ENCODE results near the gene BCL2.

The BCL2 gene

GRCh38 chr18:63325086-63325686 lies 5.6 kb upstream of the BCL2 start:
- DNase-seq, result no peak

GRCh38 chr18:63322908-63323634 lies 3.5 kb upstream of the BCL2 start:
- DNase-seq, result peak; percentile 61

- peak; percentile 93 for DNase-seq
These were observed 2.6 kb upstream of the BCL2 start for GRCh38 chr18:63322206-63322605.

GRCh38 chr18:63321291-63321690 lies 1.7 kb upstream of the BCL2 start:
- DNase-seq, result peak; percentile 51

- no peak for DNase-seq
These were observed 1.4 kb upstream of the BCL2 start for GRCh38 chr18:63320975-63321265.

GRCh38 chr18:63320123-63320974 lies 780 bp upstream of the BCL2 start:
- DNase-seq, result peak; percentile 85

- no peak for DNase-seq
These were observed 633 bp downstream of the BCL2 start for GRCh38 chr18:63318889-63319382.

GRCh38 chr18:63317982-63318888 lies 1.3 kb downstream of the BCL2 start:
- peak; percentile 61 for DNase-seq

- DNase-seq, result no peak
These were observed 2.0 kb downstream of the BCL2 start for GRCh38 chr18:63317556-63317946.

- DNase-seq, result no peak
These were observed 2.7 kb downstream of the BCL2 start for GRCh38 chr18:63316612-63317555.

GRCh38 chr18:63315876-63316275 lies 3.7 kb downstream of the BCL2 start:
- DNase-seq, result no peak

- DNase-seq, result no peak
These were observed 4.4 kb downstream of the BCL2 start for GRCh38 chr18:63315131-63315662.

GRCh38 chr18:63314062-63314790 lies 5.3 kb downstream of the BCL2 start:
- peak; percentile 31 for DNase-seq

GRCh38 chr18:63313396-63313917 lies 6.1 kb downstream of the BCL2 start:
- no peak for DNase-seq

- DNase-seq, result no peak
These were observed 6.7 kb downstream of the BCL2 start for GRCh38 chr18:63312737-63313395.

- no peak for DNase-seq
These were observed 7.6 kb downstream of the BCL2 start for GRCh38 chr18:63312019-63312409.

- DNase-seq, result peak; percentile 31
These were observed 8.2 kb downstream of the BCL2 start for GRCh38 chr18:63311118-63312018.

GRCh38 chr18:63309422-63309821 lies 10.1 kb downstream of the BCL2 start:
- DNase-seq, result no peak

All from MV-4-11 (cell line).